ENCODE measurements around the gene SESTD1.
"Not testable (repeated sequence)": the region's sequence is repeated elsewhere in the genome, so short reads cannot be mapped to it uniquely, and the experiment has no call there.

The SESTD1 gene

DNA sequence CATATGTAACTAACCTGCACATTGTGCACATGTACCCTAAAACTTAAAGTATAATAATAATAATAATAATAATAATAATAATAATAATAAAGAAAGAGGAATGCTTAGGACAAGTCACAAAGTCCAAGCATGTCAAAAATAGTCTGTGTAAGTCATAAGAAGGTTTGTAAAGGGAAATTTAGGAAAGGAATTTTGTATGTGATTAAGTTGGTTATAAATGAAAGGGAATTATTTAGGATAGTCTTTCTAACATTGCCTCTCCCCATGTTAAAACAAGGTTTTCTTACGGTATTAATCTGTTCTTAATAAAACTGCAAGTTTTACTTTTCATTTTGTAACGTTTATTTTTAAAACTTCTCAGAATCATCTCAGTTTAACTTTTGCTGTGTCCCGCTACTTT lies 62.8 kb downstream of the SESTD1 start:
- H3K4me1 Mint-ChIP-seq (ENCODE audit: low read depth) = no peaks in the 10 kb centered on the region
- H3K4me3 Mint-ChIP-seq = no peak overlapping the region
- H3K36me3 Mint-ChIP-seq (ENCODE audit: low read depth) = peaks cover 2% of the 10 kb centered on the region
- H3K27ac Mint-ChIP-seq = no peak overlapping the region
- H3K27me3 Mint-ChIP-seq (ENCODE audit: low read depth) = no peaks in the 10 kb centered on the region
- H3K9me3 Mint-ChIP-seq = peaks cover 14% of the 10 kb centered on the region

DNA sequence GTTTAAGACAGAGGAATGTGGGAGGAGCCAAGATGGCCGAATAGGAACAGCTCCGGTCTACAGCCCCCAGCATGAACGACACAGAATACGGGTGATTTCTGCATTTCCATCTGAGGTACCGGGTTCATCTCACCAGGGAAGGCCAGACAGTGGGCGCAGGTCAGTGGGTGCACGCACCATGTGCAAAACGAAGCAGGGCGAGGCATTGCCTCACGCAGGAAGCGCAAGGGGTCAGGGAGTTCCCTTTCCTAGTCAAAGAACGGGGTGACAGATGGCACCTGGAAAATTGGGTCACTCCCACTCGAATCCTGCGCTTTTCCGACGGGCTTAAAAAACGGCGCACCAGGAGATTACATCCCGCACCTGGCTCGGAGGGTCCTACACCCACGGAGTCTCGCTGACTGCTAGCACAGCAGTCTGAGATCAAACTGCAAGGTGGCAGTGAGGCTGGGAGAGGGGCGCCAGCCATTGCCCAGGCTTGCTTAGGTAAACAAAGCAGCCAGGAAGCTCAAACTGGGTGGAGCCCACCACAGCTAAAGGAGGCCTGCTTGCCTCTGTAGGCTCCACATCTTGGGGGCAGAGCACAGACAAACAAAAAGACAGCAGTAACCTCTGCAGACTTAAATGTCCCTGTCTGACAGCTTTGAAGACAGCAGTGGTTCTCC lies 68.6 kb downstream of the SESTD1 start:
- not testable (repeated sequence) for H3K9me3 Mint-ChIP-seq; H3K27me3 Mint-ChIP-seq (ENCODE audit: low read depth); H3K4me1 Mint-ChIP-seq (ENCODE audit: low read depth); H3K4me3 Mint-ChIP-seq; H3K27ac Mint-ChIP-seq; H3K36me3 Mint-ChIP-seq (ENCODE audit: low read depth)

- no peak overlapping the region for H3K27ac Mint-ChIP-seq
- H3K27me3 Mint-ChIP-seq (ENCODE audit: low read depth) = no peaks in the 10 kb centered on the region
- H3K9me3 Mint-ChIP-seq = peaks cover 8% of the 10 kb centered on the region
- H3K4me3 Mint-ChIP-seq = no peak overlapping the region
- H3K4me1 Mint-ChIP-seq (ENCODE audit: low read depth) = peaks cover 4% of the 10 kb centered on the region
- peaks cover under 1% of the 10 kb centered on the region for H3K36me3 Mint-ChIP-seq (ENCODE audit: low read depth)
These were observed 69.5 kb downstream of the SESTD1 start for GRCh38 chr2:179195141-179195540.

DNA sequence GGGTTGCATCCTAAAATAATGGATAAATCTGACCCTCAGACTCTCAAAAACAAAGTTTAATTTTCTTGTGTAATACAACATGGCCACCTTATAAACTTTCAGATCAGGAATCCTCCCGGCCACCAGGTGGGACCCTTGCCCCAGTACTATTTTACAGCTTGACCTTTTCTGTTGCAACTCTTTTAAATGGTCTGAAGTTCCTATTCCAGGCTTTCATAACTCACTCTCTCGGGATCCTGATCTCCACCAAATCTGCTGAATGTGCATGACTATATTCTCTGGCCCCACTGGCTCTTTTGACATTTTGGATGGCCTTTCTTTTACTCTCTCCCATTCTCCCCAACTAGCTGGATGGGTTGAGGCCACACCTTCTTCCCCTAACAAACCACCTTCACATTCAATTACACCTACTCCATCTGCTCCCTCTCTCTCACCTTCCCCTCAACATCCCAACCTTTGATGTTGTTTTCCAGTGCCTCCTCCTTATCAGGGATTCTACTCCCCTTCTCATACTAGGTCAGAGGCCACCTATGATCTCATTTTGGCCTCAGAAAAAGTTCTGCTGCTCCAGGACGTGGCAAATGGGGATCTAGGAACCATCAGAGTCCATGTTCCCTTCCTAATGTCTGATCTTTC lies 70.8 kb downstream of the SESTD1 start:
- Mint-ChIP-seq H3K4me3 (no peak overlapping the region), H3K36me3 (ENCODE audit: low read depth) (peaks cover 7% of the 10 kb centered on the region), H3K27ac (no peak overlapping the region), H3K4me1 (ENCODE audit: low read depth) (peaks cover 4% of the 10 kb centered on the region), H3K9me3 (peaks cover 18% of the 10 kb centered on the region), H3K27me3 (ENCODE audit: low read depth) (no peaks in the 10 kb centered on the region)

GRCh38 chr2:179191110-179191509 lies 73.5 kb downstream of the SESTD1 start:
- peaks cover 13% of the 10 kb centered on the region for H3K36me3 Mint-ChIP-seq (ENCODE audit: low read depth)
- H3K9me3 Mint-ChIP-seq = peaks cover 21% of the 10 kb centered on the region
- H3K4me3 Mint-ChIP-seq = no peak overlapping the region

DNA sequence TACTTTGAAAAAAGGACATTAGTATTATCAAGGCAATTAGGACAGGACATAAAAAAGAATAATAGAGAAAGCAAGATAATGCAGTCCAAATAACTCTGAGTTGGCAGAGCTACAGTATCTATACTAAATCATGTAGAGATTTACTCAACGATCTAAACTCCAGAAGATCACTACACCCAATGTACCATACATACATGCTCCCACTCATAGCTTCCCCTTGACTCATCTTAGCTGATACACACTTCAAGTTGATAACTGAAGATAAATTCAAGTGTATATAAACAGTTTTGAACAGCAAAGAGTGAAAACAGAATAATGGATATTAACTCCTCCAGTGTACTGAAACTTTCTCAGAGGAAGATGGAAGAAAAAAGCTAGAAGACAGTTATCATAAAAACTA lies 78.5 kb downstream of the SESTD1 start:
- peaks cover 22% of the 10 kb centered on the region for H3K9me3 Mint-ChIP-seq

More at GRCh38 chr2:179191110-179191509, 73.5 kb downstream of the SESTD1 start:
- Mint-ChIP-seq H3K4me1 (ENCODE audit: low read depth) (peaks cover 8% of the 10 kb centered on the region), H3K27me3 (ENCODE audit: low read depth) (no peaks in the 10 kb centered on the region), H3K27ac (no peak overlapping the region)

GRCh38 chr2:179184610-179185009 lies 80.0 kb downstream of the SESTD1 start:
- H3K36me3 Mint-ChIP-seq (ENCODE audit: low read depth) = peaks cover 13% of the 10 kb centered on the region
- peaks cover 5% of the 10 kb centered on the region for H3K4me1 Mint-ChIP-seq (ENCODE audit: low read depth)
- no peak overlapping the region for H3K27ac Mint-ChIP-seq
- H3K9me3 Mint-ChIP-seq = peaks cover 16% of the 10 kb centered on the region
- H3K4me3 Mint-ChIP-seq = no peak overlapping the region
- H3K27me3 Mint-ChIP-seq (ENCODE audit: low read depth) = no peaks in the 10 kb centered on the region

More for the DNA sequence above, 78.5 kb downstream of the SESTD1 start:
- Mint-ChIP-seq H3K27ac (no peak overlapping the region), H3K4me1 (ENCODE audit: low read depth) (peaks cover 4% of the 10 kb centered on the region), H3K36me3 (ENCODE audit: low read depth) (peaks cover 13% of the 10 kb centered on the region), H3K27me3 (ENCODE audit: low read depth) (no peaks in the 10 kb centered on the region), H3K4me3 (no peak overlapping the region)

DNA sequence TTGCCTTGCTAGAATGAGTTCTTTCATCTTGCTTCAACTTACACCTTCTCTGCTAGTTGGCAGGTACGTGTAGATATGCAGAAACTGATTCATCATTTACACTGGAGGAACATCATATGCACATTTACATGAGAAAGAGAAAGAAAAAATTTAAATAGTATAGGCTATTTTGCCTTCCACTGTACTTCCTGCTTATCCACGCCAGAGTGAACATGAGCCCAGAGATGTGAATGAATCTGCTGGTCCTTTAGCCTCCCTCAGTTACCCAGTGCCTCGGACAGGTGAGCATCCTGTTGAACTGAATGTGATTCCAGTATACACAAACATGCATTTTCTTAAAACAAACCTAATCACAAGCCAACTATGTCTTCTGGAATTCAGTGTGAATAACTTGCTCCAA lies 83.6 kb downstream of the SESTD1 start:
- Mint-ChIP-seq H3K36me3 (ENCODE audit: low read depth) (peaks cover 4% of the 10 kb centered on the region), H3K4me3 (no peak overlapping the region), H3K27me3 (ENCODE audit: low read depth) (no peaks in the 10 kb centered on the region), H3K27ac (no peak overlapping the region), H3K9me3 (no peaks in the 10 kb centered on the region), H3K4me1 (ENCODE audit: low read depth) (peaks cover 2% of the 10 kb centered on the region)

DNA sequence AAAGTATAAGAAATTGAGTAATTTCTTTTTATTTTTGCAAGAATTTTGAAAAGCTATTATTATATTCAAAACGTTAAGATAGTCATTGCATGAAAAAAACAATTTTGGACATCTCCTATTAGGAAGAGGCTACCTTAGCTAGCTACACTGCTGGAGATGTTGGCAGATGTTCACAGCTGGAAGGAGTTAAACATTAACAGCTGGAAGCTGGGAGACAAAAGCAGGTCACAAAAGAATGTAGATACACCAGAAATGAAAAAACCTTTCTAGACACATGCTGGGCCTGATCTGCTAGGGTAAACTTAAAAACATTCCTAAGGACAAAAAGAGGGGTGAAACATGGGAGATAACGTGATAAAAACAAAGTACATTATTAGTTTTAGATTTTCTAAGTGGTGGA lies 84.4 kb downstream of the SESTD1 start:
- H3K9me3 Mint-ChIP-seq = no peaks in the 10 kb centered on the region
- H3K4me3 Mint-ChIP-seq = no peak overlapping the region
- H3K27ac Mint-ChIP-seq = no peak overlapping the region
- peaks cover 2% of the 10 kb centered on the region for H3K4me1 Mint-ChIP-seq (ENCODE audit: low read depth)
- peaks cover 4% of the 10 kb centered on the region for H3K36me3 Mint-ChIP-seq (ENCODE audit: low read depth)
- H3K27me3 Mint-ChIP-seq (ENCODE audit: low read depth) = no peaks in the 10 kb centered on the region

DNA sequence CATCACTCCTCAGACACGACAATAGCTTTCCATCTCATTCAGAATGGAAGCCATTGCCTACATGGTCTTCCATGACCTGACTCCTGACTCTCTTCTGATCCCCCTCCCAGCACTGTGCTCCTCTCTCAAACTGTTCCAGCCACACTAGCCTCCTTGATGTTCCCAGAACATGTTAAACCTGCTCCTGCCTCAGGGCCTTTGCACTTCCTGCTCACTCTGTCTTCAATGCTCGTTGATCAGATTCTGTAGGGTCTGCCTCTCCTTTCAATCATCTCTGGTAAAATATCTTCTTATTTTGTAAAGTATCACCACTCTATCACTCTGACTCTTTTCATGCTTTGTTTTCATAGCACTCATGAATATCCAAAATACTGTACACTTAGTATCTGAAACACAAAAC lies 84.9 kb downstream of the SESTD1 start:
- H3K27me3 Mint-ChIP-seq (ENCODE audit: low read depth) = no peaks in the 10 kb centered on the region
- H3K4me1 Mint-ChIP-seq (ENCODE audit: low read depth) = peaks cover 2% of the 10 kb centered on the region
- H3K4me3 Mint-ChIP-seq = no peak overlapping the region
- peaks cover 4% of the 10 kb centered on the region for H3K36me3 Mint-ChIP-seq (ENCODE audit: low read depth)
- no peaks in the 10 kb centered on the region for H3K9me3 Mint-ChIP-seq
- no peak overlapping the region for H3K27ac Mint-ChIP-seq

DNA sequence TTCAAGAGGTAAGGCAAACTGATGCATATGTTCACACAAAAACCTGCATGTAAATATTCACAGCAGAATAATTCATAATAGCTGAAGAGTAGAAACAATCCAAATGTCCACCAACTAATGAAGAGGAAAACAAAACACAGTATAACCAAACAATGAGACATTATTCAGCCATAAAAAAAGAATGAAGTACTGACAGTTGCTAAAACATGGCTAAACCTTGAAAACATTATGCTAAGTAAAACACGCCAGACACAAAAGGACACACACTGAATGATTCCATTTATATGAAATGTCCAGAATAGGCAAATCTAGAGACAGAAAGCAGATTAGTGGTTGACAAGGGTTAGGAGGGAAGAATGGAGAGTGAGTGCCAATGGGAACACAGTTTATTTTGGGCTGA lies 86.9 kb downstream of the SESTD1 start:
- Mint-ChIP-seq H3K27ac (no peak overlapping the region), H3K4me3 (no peak overlapping the region), H3K9me3 (no peaks in the 10 kb centered on the region), H3K27me3 (ENCODE audit: low read depth) (no peaks in the 10 kb centered on the region), H3K36me3 (ENCODE audit: low read depth) (peaks cover 4% of the 10 kb centered on the region), H3K4me1 (ENCODE audit: low read depth) (peaks cover 2% of the 10 kb centered on the region)

DNA sequence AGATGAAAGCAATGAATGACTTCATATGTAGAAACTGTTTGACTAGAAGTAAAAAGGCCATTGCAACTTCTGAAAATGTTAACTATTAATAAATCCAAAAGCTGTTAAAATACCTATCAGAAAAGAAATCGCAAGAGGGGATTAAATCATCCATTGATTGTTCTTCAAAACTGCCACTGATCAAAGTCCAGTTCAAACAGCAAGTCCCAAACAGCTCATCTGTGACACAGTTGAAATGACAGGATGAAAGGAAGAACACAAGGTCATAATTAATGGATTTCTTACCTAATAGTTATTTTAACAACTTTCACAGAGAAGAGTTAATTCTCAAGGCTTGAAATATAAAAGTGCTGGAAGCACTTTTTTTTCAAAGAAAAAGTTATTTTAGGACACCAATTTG lies 90.4 kb downstream of the SESTD1 start:
- Mint-ChIP-seq H3K27me3 (ENCODE audit: low read depth) (no peaks in the 10 kb centered on the region), H3K4me3 (no peak overlapping the region), H3K36me3 (ENCODE audit: low read depth) (peaks cover 1% of the 10 kb centered on the region), H3K4me1 (ENCODE audit: low read depth) (no peaks in the 10 kb centered on the region), H3K9me3 (no peaks in the 10 kb centered on the region), H3K27ac (no peak overlapping the region)

DNA sequence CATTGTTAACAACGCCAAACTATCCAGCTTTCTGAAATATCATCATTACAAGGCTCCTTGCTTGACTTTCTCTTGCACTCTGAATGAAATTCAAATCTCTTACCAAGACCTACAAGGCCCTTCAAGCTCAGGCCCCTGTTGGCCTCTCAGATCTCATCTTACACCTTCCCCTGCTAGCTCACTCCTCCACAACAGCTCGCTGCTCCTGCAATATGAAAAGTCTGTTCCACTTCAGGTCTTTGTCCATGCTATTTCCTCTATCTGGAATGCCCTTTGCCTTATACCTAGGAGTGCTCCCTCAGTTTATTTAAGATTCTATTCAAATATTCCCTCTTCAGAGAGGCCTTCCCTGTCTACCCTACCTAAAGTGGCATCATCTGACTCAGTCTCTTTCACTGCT lies 91.7 kb downstream of the SESTD1 start:
- Mint-ChIP-seq H3K9me3 (no peaks in the 10 kb centered on the region), H3K4me1 (ENCODE audit: low read depth) (no peaks in the 10 kb centered on the region), H3K27me3 (ENCODE audit: low read depth) (no peaks in the 10 kb centered on the region), H3K36me3 (ENCODE audit: low read depth) (peaks cover 1% of the 10 kb centered on the region), H3K27ac (no peak overlapping the region), H3K4me3 (no peak overlapping the region)

GRCh38 chr2:179171371-179171770 lies 93.3 kb downstream of the SESTD1 start:
- Mint-ChIP-seq H3K36me3 (ENCODE audit: low read depth) (peaks cover 1% of the 10 kb centered on the region), H3K4me3 (no peak overlapping the region), H3K9me3 (no peaks in the 10 kb centered on the region), H3K4me1 (ENCODE audit: low read depth) (no peaks in the 10 kb centered on the region), H3K27ac (no peak overlapping the region), H3K27me3 (ENCODE audit: low read depth) (no peaks in the 10 kb centered on the region)

DNA sequence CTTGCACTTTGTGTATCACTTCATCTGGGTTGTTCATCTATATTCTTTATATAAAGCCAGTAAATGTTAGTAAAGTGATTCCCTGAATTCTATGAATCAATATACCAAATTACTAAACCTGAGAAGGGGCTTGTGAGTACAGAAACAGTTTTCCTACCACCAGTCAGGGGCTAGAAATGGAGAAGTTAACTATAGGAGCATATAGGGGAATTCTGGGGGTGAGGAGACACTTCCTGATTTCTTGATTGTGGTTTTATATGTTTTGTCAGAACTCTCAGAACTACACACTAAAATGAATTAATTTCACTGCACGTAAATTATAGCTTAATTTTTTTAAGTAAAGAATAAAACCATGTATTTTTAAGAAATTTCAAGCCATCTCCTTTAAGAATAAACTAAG lies 93.7 kb downstream of the SESTD1 start:
- no peaks in the 10 kb centered on the region for H3K4me1 Mint-ChIP-seq (ENCODE audit: low read depth)
- no peak overlapping the region for H3K4me3 Mint-ChIP-seq
- H3K27me3 Mint-ChIP-seq (ENCODE audit: low read depth) = no peaks in the 10 kb centered on the region
- no peaks in the 10 kb centered on the region for H3K9me3 Mint-ChIP-seq
- H3K36me3 Mint-ChIP-seq (ENCODE audit: low read depth) = peaks cover 1% of the 10 kb centered on the region
- H3K27ac Mint-ChIP-seq = no peak overlapping the region
